HG03469 (cell line): ENCODE data around the gene ZNF77.
"Not testable (repeated sequence)": the region's sequence is repeated elsewhere in the genome, so short reads cannot be mapped to it uniquely, and the experiment has no call there.

Experiments
- ATAC-seq: cut with Tn5 transposase; IDR thresholded peaks from one replicate; pipeline ENCODE4 v1.9.1; 2021; ENCODE audit warnings: mild to moderate bottlenecking, moderate library complexity, moderate number of reproducible peaks; ENCODE audit not compliant: unreplicated experiment

The ZNF77 gene

DNA sequence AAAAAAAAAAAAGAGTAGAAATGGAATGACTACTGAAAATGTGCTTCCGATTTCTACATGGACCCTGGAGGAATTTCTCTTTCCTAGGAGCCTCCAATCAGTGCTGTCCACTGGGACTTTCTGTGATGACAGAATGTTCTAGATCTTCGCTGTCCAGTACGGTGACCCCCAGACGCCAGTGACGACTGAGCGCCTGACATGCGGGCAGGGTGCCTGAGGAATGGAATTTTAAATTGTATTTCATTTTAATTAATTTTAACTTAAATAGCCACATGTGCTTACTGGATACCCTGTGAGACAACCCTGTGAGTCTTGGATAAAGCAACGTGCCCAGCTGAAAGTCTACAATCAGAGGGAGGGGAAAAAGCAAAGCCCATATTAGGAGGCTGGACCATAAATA, 28.5 kb upstream of the ZNF77 start:
- no peak for ATAC-seq

DNA sequence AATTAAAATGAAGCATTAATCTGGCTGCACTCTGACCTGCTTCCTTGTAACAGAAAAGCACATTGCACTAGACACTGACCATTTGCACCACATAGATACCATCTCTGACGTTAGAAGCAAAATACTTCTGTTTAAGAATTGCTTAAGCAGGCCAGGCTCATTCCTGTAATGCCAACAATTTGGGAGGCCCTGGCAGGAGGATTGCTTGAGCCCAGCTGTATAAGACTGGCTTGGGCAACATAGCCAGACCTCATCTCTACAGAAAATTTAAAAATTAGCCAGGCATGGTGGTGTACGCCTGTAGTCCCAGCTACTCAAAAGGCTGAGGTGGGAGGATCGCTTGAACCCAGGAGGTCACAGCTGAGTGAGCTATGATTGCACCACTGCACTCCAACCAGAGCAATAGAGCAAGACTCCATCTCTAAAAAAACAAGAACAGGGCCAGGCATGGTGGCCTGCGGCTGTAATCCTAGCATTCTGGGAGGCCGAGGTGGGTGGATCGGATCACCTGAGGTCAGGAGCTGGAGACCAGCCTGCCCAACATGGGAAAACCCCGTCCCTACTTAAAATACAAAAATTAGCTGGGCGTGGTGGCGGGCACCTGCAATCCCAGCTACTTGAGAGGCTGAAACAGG, 25.5 kb upstream of the ZNF77 start:
- ATAC-seq = no peak

DNA sequence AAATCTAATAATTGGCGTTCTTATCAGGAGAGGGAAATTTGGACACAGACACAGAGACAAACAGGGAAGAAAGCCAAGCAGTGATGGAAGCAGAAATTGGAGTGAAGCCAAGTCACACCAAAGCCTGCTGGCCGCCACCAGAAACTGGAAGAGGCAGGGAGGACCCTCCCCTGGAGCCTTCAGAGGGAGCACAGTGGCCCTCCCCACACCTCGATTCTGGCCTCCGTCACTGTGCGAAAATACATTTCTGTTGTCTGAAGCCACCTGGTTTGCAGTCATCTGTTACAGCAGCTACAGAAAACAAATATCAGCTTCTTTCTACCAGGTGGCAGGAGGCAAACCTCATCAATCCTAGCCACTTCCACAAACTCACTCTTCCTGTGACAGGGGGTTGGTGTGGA, 24.3 kb upstream of the ZNF77 start:
- no peak for ATAC-seq

DNA sequence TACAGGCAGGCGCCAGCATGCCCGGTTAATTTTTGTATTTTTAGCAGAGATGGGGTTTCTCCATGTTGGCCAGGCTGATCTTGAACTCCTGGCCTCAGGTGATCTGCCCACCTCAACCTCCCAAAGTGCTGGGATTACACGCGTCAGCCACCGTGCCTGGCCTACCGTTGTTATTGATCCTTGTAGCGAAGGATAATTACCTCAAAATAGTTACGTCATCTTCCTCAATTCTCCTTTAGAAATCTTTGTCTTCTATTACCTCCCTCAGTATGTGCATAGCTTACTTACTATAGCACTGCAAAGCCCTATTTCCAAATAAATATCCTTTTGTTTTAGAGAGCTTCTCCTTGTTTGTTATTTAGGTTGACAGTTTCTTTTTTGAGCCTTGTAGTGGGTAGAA, 23.2 kb upstream of the ZNF77 start:
- ATAC-seq = no peak

DNA sequence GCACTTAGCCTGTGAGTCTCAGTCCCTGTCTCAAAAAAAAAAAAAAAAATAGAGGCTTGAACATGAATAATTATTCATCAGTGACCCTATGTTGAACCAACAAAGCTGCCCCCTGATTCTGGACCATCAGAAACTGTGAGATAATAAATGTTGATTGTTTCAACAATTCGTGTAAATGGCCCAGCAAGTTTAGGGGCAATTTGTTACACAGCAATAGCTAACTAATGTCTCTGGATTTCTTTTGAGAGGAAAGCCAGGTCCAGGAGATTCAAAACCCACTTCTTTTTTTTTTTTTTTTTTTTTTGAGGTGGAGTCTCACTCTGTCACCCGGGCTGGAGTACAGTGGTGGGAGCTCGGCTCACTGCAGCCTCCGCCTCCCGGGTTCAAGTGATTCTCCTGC, 20.1 kb upstream of the ZNF77 start:
- no peak for ATAC-seq

DNA sequence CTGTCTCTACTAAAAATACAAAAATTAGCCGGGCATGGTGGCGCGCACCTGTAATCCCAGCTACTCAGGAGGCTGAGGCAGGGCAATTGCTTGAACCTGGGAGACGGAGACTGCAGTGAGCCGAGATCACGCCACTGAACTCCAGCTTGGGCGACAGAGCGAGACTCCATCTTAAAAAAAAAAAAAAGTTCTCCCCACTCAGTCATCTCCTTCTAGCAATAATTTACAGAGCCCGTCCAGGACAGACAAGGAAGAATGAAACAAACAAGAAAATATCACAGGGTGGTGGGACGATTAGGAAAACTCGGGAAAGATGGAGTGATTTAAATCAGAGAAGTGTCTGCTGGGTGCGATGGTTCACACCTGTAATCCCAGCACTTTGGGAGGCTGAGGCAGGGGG, 18.9 kb upstream of the ZNF77 start:
- ATAC-seq = not testable (repeated sequence)

DNA sequence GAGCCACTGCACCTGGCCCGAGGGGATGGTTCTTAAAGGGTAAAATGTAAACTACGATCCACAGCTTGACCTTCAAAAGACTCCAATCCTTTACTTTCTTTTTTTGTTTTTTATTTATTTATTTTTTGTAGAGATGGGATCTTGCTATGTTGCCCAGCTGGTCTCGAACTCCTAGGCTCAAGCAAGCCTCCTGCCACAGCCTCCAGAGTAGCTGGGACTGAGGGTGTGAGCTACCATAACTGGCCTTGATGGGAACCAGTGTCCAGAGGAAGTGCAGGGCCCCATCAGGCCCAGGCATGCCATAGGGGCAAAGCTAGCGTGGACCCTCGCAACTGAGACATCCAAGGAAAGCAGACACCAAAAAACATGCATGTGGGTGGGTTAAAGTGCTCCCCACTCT, 18.4 kb upstream of the ZNF77 start:
- ATAC-seq = no peak

DNA sequence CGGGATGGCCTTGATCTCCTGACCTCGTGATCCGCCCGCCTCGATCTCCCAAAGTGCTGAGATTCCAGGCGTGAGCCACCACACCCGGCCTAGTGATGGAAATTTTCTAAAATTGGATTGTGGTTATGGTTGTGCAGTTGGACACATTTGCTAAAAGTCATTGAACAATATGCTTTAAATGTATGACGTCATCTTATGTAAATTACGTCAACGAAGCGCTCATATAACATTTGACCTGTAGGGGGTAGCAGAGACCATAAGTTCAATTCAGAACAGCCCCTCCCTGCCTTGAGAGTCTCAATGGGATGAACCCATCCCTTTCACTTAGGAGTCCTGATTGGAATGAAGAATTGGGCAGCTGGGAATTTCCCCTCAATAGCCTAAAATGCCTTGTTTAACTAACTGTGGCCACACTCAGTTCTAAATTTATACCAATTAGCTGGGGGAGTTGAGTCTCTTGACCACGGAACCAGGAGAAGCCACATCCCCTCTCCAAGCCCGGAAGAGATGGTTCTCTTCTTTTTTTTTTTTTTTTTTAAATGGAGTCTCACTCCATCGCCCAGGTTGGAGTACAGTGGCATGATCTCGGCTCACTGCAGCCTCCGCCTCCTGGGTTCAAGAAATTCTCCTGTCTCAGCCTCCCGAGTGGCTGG, 17.4 kb upstream of the ZNF77 start:
- no peak for ATAC-seq

DNA sequence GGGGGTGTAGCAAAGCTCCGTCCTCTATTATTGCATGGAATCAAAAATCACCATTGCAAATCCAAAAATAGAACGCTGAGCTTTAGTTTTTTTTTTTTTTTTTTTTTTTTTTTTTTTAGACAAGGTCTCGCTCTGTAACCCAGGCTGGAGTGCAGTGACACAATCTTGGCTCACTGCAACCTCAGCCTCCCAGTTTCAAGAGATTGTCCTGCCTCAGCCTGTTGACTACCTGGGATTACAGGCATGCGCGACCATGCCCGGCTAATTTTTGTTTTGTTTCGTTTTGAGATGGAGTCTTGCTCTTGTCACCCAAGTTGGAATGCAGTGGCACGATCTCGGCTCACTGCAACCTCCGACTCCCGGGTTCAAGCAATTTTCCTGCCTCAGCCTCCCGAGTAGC, 15.3 kb upstream of the ZNF77 start:
- ATAC-seq = no peak

DNA sequence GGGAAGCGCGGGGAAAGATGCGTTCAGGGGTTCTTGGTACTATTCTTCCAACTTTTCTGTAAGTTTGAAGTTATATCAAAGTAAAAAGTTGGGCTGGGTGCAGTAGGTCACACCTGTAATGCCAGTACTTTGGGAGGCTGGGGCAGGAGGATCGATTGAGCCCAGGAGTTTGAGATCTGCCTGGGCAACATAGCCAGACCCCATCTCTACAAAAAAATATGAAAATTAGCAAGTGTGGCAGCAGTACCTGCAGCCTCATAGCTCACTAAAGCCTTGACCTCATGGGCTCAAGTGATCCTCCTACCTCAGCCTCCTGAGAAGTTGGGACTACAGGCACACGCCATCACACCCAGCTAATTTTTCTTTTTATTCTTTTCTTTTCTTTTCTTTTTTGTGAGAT, 12.4 kb upstream of the ZNF77 start:
- ATAC-seq = no peak

DNA sequence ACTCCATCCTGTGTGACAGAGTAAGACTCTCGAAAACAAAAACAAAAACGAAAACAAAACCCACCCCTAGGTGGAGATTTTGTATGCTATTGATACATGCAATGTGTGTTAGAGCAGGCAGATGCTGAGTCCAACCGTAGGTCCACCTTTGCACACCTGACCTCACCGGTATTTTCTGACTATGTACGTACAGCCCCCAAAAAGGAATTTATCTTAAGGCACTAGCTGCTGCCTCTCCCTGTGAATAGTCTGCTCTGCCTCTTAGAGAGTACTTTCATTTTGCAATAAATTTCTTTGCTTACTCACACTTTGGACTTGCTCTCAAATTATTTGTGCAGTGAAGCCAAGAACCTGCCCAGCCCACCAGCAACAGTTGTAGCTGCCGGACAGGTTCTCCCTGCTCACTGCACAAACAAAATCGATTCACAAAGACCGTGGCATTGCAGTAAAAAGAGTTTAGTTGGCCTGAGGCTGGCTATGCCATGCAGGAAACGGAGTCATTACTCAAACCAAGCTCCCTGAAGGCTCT, 8.2 kb upstream of the ZNF77 start:
- ATAC-seq = no peak

DNA sequence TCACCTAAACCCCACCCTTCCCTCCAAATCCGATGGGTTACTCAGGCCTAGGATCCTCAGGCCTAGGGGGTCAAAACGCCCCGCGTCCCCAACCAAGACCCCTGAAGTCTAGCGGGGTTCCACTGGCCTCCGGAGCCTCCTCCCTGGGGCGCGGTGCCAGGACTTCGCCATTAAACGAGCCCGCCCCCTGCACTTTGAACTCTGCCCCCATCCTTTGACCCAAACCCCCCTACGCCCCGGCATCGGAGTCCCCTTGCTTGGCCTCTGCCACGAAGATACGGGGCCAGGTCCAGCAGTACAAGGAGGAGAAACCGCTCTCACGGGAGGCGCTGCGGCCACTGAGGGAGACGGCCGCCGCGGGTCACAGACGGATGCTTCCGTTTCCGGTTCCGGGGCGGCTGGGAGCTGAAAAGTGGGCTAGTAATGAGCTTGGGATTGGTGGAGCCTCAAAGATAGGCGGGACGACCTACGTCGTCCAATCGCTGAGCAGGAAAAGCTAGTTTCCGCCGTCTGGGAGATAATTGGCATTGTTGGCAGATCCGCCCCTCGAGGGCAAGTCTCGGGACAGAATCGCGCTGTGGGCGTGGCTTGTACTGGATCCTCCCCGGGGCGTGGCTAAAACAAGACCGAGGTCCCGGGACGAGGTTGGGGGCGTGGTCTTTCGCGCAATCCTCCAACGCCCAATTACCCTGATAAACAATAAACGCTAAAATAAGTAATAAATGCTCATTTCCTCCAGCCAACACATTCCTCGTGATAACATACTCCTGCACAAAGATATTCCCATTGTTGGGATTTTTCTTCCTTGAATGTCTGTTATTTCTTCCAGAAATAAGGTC, 5.7 kb upstream of the ZNF77 start:
- ATAC-seq = peak; percentile 82

DNA sequence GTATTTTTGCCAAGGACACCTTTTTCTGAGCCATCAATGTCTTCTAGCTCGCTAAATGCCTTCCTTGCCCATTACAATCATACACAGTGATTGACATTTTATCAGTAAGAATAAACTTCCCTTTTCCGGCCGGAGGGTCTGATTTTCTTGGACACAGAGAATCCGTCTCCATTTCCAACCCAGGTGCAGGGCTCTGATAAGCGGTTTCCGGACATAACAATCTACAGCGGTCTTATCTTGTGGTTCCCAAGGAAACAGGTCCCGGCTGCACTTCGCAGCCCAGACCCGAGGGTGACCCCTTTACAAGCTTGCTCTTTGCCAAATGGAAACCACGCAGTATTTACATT, 5.1 kb upstream of the ZNF77 start:
- ATAC-seq = no peak

DNA sequence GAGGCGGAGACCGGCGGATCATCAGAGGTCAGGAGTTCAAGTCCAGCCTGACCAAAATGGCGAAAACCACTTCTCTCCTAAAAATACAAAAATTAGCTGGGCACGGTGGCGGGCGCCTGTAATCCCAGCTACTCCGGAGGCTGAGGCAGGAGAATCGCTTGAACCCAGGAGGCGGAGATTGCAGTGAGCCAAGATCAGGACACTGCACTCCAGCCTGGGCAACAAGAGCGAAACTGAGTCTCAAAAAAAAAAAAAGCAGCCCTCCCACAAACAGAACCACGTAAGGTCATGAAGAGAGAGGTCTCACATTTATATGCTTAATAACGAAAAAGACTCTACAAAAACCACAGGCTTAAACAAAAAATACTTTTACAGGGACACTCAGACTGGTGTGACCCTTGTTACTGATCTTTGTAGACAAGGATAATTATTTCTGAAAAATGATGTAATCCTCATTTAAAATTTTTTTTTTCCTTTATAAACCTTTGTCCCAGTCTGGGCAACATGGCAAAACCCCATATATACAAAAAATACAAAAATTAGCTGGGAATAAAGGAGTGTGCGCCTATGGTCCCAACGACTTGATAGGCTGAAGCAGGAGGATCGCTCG, 909 bp upstream of the ZNF77 start:
- ATAC-seq = no peak

DNA sequence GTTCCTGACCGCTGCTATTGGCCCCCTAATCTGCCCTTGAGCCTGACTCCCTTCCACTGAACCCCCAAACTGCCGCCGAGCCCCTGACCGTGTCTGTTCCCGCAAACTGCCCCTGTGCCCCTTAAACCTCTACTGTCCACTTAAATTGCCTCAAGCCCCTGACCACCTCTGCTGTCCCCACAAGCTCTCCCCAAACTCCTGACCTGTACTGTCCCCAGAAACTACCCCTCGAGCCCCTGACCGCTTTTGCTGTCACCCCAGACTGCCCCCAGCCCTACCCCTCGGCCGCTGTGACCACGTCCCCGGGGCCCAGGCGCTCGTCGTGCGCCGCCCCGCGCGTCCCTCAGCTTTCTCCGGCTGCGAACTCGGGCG, 382 bp downstream of the ZNF77 start:
- ATAC-seq = no peak

DNA sequence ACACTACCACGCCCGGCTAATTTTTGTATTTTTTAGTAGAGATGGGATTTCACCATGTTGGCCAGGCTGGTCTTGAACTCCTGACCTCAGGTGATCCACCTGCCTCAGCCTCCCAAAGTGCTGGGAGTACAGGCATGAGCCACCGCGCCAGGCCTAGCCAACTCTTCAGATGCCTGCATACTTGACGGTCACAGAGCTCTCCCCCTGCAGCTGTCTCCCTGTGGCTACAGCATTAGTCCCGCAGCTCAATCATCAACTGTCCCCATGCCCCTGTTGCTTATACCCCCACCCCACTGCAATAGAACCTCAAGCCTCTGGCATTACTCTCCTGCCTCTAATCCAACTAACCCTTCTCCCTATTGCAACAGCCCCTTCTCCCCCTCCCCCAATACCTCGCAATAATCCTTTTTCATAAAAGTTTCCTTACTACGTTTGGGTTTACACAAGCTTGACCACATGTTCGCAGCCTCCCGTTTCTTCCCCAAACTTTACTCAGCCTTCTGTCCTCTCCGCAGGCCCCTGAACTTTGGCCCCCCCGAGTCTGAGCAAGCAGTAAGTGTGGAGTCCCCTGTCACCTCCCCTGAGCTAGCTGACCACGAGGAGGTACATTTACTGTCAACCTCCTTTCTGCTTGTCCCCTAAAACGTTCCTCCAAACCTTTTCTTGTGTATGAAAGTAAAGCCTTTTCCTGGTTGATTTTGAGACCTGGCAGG, 1.7 kb downstream of the ZNF77 start:
- no peak for ATAC-seq

DNA sequence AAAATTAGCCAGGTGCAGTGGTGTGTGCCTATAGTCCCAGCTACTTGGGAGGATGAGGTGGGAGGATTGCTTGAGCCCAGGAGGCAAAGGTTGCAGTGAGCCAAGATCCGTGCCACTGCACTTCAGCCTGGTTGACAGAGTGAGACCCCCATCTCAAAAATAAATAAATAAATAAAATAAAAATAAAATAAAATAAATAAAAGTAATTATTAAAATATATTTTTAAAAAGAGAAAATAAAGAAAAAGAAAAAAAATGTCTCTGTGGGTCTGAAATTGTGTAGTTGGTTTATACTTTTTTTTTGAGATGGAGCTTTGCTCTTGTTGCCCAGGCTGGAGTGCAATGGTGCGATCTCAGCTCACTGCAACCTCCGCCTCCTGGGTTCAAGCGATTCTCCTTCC, 8.9 kb downstream of the ZNF77 start:
- not testable (repeated sequence) for ATAC-seq

DNA sequence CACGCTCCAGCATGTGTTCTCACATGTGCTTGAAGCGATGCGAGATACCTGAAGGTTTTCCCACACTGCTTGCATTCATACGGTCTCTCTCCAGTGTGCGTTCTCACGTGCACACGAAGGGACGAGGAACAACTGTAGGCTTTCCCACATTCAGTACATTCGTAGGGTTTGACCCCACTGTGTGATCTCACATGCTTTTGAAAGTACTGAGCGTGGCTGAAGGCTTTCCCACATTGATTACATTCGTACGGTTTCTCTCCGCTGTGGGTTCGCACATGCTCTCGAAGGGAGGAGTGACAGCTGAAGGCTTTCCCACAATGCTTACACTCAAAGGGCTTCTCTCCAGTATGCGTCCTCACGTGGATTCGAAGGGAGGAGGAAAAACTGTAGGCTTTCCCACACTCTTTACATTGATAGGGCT, 11.3 kb downstream of the ZNF77 start:
- ATAC-seq = no peak

DNA sequence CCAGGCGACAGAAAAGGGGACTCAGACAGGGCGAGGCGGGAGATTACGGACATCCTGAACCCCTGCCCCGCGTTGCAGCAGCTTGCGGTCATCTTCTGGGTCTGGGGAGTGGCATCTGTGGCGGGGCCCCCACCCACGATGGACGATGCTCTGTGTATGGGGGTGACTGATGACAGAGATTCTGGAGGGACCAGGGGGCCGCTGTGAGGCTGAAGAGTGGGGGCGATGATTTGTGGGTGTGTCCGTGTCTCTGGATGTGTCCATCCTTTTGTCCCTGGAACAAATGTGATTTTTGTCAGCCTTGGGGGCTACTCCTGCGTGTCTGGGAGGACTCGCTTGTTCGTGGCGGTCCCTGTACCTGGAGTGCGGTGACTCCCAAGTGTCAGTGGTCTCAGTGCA, 17.7 kb downstream of the ZNF77 start:
- ATAC-seq = no peak

DNA sequence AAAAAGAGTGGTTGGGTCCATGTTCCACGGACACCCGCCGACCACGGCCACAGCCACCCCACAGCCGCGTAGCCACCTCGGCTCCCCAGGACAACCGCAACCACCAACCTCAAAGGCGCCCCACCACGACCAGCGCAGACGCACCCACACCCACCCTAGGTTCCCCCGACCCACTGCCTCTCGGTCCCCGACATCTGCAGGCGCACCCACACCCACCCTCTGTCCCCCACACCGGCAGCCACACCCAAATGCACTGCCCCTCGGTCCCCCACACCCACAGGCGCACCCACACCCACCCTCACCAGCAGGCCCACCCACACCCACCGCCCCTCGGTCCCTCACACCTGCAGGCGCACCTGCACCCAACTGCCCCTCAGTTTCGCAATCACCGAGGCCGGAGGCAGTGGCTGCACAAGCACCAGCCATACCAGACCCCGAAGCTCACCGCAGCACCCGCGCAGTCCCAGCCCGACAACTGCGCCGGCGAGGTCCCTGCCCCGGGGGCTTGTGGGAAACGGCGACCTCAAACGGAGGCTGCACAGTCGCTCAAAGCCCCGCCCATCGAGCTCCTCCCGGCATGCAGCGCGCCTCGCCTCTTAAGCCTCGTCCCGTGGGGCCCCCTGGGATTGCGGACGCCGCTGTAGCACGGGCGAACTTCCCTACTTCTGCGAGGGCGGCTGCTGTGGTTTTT, 18.3 kb downstream of the ZNF77 start:
- ATAC-seq = no peak
